ENCODE data around the gene C4A. TPM values are rescaled to one million over a fixed set of nuclear protein-coding genes. Genes with fewer than 3 reads are reported as not detected.
A peak's percentile ranks its signal among the peaks of the same experiment; 100 is the strongest.
"Not testable (repeated sequence)": the region's sequence is repeated elsewhere in the genome, so short reads cannot be mapped to it uniquely, and the experiment has no call there.

The C4A gene
- total RNA-seq, 4 donors from 2014 or later = 31.6 to 187 (median 98.2) TPM

DNA sequence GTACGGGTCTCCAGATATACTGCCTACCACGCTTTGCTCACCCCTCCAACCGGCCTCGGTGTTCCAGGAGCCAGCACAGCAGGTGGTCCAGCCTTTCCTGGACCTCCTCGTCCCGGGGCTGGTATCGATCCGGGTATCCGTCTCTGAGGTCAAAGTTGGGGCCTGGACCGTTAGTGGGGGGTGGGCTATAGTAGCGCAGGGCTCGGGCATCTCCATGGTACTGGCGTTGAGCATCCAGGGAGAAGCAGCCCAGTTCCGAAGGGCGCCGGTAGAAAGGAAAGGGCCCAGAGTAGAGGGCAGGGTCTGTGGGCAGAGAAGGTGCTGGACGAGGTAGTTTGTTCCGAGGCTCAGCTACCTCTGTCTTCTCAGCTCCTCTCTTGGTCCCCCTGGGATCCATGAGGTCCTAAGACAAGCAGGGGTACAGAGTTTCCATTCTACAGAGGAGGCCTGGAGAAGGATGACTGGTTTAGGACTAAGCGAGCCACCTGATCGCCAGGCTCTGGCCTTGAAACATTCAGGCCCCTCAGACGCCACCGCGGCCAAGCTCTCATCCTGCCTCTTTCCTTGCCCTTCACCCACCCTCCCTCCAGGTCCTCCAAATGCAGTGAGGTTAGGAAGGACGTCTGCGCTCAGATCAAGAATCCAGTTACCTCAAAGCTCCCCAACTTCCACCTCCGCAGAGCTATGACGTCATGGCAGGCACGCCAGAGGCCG, 10.4 kb upstream of the C4A start:
- Histone ChIP-seq H3K27me3 (no peaks in the 10 kb centered on the region), H3K4me1 (peaks cover 21 to 48% (median 34%) of the 10 kb centered on the region in 4 donors), H3K36me3 (peaks cover 7 to 49% (median 47%) of the 10 kb centered on the region in 4 donors), H3K4me3 (peak overlapping the region; percentile 58 to 88 (median 78)), H3K9me3 (no peaks in the 10 kb centered on the region), H3K27ac (replicated peaks in 1 of 4) (peak overlapping the region; percentile 92 to 97 (median 95))
- TF ChIP-seq POLR2A (IDR thresholded peaks at IDR 0.05; ENCODE audit: low read depth) (no peak), EP300 (IDR thresholded peaks at IDR 0.05) (no peak), POLR2AphosphoS5 (IDR thresholded peaks at IDR 0.05) (no peak)
- TF ChIP-seq, protein P1, sequence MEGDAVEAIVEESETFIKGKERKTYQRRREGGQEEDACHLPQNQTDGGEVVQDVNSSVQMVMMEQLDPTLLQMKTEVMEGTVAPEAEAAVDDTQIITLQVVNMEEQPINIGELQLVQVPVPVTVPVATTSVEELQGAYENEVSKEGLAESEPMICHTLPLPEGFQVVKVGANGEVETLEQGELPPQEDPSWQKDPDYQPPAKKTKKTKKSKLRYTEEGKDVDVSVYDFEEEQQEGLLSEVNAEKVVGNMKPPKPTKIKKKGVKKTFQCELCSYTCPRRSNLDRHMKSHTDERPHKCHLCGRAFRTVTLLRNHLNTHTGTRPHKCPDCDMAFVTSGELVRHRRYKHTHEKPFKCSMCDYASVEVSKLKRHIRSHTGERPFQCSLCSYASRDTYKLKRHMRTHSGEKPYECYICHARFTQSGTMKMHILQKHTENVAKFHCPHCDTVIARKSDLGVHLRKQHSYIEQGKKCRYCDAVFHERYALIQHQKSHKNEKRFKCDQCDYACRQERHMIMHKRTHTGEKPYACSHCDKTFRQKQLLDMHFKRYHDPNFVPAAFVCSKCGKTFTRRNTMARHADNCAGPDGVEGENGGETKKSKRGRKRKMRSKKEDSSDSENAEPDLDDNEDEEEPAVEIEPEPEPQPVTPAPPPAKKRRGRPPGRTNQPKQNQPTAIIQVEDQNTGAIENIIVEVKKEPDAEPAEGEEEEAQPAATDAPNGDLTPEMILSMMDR (IDR thresholded peaks at IDR 0.05) = no peak
- no peak for DNase-seq (ENCODE audit: extremely low spot score)
- intact Hi-C loops (cut with DNase I) = no loop called here
- WGBS = 32% methylated on average over 24 of the region's 29 CpGs

DNA sequence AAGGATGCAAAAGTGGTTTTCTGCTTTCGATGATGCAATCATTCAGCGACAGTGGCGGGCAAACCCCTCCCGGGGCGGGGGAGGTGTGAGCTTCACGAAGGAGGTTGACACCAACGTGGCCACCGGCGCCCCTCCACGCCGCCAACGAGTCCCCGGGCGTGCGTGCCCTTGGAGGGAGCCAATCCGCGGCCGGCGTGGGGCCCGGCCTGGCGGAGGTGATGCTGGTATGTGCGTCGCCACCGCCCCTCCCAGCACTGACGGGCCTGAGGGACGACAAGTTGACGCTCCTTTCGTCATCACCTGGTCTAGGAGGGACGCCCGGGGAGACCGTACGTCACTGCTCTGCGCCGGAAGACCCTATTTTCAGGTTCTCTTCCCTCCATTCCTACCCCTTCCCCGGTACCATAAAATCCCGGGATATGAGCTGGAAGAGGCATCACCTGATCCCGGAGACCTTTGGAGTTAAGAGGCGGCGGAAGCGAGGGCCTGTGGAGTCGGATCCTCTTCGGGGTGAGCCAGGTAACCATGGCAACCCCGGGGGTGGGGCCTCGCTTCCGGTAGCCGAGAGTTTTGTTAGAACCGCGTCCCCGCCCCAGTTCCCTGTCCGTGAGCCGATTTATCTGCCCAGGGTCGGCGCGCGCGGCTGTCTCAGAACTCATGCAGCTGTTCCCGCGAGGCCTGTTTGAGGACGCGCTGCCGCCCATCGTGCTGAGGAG, 9.7 kb upstream of the C4A start, which contains the start of gene DXO:
Gene DXO (minus strand): TSS at position 146 of the 716 bp plus-strand sequence. CDS start 463 bp downstream, outside the sequence.
- H3K27me3 ChIP-seq = no peaks in the 10 kb centered on the region
- peak within 1 kb of the TSS; percentile 92 to 97 (median 95) for H3K27ac ChIP-seq (replicated peaks in 1 of 4)
- peaks cover 21 to 48% (median 34%) of the 10 kb centered on the region in 4 donors for H3K4me1 ChIP-seq
- TF ChIP-seq EP300 (IDR thresholded peaks at IDR 0.05) (no peak), POLR2AphosphoS5 (IDR thresholded peaks at IDR 0.05) (peak; percentile 88 to 96), POLR2A (IDR thresholded peaks at IDR 0.05; ENCODE audit: low read depth) (peak; percentile 34)
- WGBS = no CpG with 5 or more reads among the region's 62 CpGs
- peak; percentile 99 for DNase-seq (ENCODE audit: extremely low spot score)
- no peaks in the 10 kb centered on the region for H3K9me3 ChIP-seq
- peak within 1 kb of the TSS; percentile 58 to 88 (median 78) for H3K4me3 ChIP-seq
- H3K36me3 ChIP-seq = peaks cover 7 to 46% (median 41%) of the 10 kb centered on the region in 4 donors
- intact Hi-C loops (cut with DNase I) = no loop called here

DNA sequence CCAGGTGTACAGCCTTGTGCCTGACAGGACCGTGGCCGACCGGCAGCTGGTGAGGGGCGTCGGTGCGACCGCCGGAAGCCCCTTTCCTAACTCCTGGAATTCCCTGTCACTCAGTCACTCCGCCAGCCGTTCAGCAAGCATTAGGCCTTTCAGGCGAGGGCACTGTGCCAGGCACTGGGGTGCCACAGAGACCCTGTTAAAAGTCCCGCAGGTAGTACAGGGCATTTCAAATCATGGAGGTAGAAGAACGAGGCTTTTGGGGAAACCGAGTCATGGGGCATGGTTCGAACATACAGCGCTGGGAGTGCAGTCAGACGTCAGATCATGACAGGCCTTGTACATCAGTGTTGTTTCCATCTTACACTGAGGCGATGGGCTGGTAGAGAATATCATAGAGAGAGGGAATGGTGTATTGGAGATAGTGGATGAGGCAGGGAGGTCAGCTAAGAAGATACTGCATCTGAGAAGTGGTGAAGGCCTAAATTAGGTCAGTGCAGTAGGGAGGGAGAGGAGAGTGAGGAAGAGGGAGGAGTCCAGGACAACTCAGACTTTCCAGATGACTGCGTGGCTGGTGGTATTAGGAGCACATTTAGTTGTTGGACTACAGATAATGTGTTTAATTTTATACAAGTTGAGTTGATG, 9.0 kb upstream of the C4A start:
- peaks cover 7 to 39% (median 34%) of the 10 kb centered on the region in 4 donors for H3K36me3 ChIP-seq
- peaks cover 21 to 48% (median 34%) of the 10 kb centered on the region in 4 donors for H3K4me1 ChIP-seq

DNA sequence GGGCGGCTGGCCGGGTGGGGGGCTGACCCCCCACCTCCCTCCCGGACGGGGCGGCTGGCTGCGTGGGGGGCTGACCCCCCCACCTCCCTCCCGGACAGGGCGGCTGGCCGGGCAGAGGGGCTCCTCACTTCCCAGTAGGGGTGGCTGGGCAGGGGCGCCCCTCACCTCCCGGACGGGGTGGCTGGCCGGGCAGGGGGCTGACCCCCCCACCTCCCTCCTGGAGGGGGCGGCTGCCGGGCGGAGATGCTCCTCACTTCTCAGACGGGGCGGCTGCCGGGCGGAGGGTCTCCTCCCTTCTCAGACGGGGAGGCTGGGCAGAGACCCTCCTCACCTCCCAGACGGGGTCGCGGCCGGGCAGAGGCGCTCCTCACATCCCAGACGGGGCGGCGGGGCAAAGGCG, 5.8 kb upstream of the C4A start:
- intact Hi-C loops (cut with DNase I); H3K27ac ChIP-seq (replicated peaks in 1 of 4); H3K4me3 ChIP-seq; H3K27me3 ChIP-seq; DNase-seq (ENCODE audit: extremely low spot score); H3K9me3 ChIP-seq: not testable (repeated sequence)
- WGBS = no CpG with 5 or more reads among the region's 30 CpGs
- Histone ChIP-seq H3K4me1 (peaks cover 13 to 42% (median 19%) of the 10 kb centered on the region in 4 donors), H3K36me3 (peaks cover 0 to 27% (median 20%) of the 10 kb centered on the region in 4 donors)

More for the DNA sequence above, 9.0 kb upstream of the C4A start:
- Histone ChIP-seq H3K4me3 (peak overlapping the region; percentile 58 to 88 (median 78)), H3K27ac (replicated peaks in 1 of 4) (peak overlapping the region; percentile 92 to 97 (median 95)), H3K9me3 (no peaks in the 10 kb centered on the region), H3K27me3 (no peaks in the 10 kb centered on the region)
- TF ChIP-seq, protein P1 (IDR thresholded peaks at IDR 0.05) = no peak
- TF ChIP-seq EP300 (IDR thresholded peaks at IDR 0.05) (no peak), POLR2AphosphoS5 (IDR thresholded peaks at IDR 0.05) (no peak), POLR2A (IDR thresholded peaks at IDR 0.05; ENCODE audit: low read depth) (no peak)
- DNase-seq (ENCODE audit: extremely low spot score) = no peak
- 9% methylated on average over 14 of the region's 19 CpGs for WGBS
- intact Hi-C loops (cut with DNase I) = no loop called here

DNA sequence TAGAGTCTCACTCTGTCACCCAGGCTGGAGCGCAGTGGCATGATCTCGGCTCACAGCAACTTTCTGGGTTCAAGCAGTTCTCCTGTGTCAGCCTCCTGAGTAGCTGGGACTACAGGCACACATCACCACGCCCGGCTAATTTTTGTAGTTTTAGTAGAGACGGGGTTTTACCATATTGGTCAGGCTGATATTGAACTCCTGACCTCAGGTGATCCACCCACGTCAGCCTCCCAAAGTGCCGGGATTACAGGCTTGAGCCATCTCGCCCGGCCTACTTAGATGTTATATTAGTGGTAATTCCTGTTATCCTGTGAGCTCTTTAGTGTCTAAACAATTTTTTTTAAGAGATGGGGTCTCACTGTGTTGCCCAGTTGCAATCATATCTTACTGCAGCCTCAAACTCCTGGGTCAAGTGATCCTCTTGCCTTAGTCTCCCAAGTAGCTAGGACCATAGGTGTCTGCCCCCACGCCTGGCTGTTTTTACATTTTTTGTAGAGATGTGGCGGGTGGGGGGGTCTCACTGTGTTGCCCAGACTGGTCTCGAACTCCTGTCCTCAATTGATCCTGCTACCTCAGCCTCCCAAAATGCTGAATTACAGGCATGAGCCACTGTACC, 3.9 kb upstream of the C4A start:
- H3K9me3 ChIP-seq = no peaks in the 10 kb centered on the region
- no peaks in the 10 kb centered on the region for H3K27me3 ChIP-seq
- H3K27ac ChIP-seq (replicated peaks in 1 of 4) = peak overlapping the region in 1 of 4 donors; percentile 33
- no peak overlapping the region for H3K4me3 ChIP-seq
- H3K4me1 ChIP-seq = peaks cover 5 to 31% (median 9%) of the 10 kb centered on the region in 4 donors
- DNase-seq (ENCODE audit: extremely low spot score) = no peak
- intact Hi-C loops (cut with DNase I) = no loop called here
- WGBS = 94% methylated on average over 12 of the region's 12 CpGs
- TF ChIP-seq, protein P1 (IDR thresholded peaks at IDR 0.05) = no peak
- TF ChIP-seq POLR2A (IDR thresholded peaks at IDR 0.05; ENCODE audit: low read depth) = no peak
- no peak for TF ChIP-seq EP300 (IDR thresholded peaks at IDR 0.05)
- TF ChIP-seq POLR2AphosphoS5 (IDR thresholded peaks at IDR 0.05) = no peak
- H3K36me3 ChIP-seq = peaks cover 0 to 27% (median 20%) of the 10 kb centered on the region in 4 donors

Measured in esophagus muscularis mucosa (tissue), 4 donors.